Prostate gland (tissue), 2 donors: Measurements from ENCODE around the gene RASIP1. TPM values are rescaled to one million over a fixed set of nuclear protein-coding genes. Genes with fewer than 3 reads are reported as not detected.

ENCODE experiments used
- DNase-seq: peaks from one replicate; pipeline ENCODE4 v3.0.0-alpha.2; 2019; ENCODE audit warnings: low spot score
- H3K27ac ChIP-seq, 2 donors: fragments of 200-600 bp; sonication (generic); 2 replicates each; pipeline ENCODE4 v1.5.1; 2017 to 2019
- H3K27me3 ChIP-seq: fragments of 200-600 bp; sonication (generic); replicated peaks from 2 replicates; pipeline ENCODE4 v1.5.1; 2019; ENCODE audit not compliant: insufficient read depth
- H3K36me3 ChIP-seq, 2 donors: fragments of 200-600 bp; sonication (generic); 1 replicate in 1 of 2; 2 replicates in 1 of 2; pipeline versions ENCODE4 v1.5.1 to v1.8.1; 2017 to 2019
- H3K4me1 ChIP-seq: fragments of 200-600 bp; sonication (generic); replicated peaks from 2 replicates; pipeline ENCODE4 v1.5.1; 2019
- H3K4me3 ChIP-seq, 2 donors: fragments of 200-600 bp; sonication (generic); 2 replicates each; pipeline ENCODE4 v1.5.1; 2017 to 2019
- H3K9me3 ChIP-seq: fragments of 200-600 bp; sonication (generic); 2 replicates; pipeline ENCODE4 v1.5.1; 2017
- POLR2A ChIP-seq: fragments of 450-650 bp; IDR thresholded peaks from one replicate; pipeline ENCODE4 v1.6.1; 2016; ENCODE audit warnings: antibody characterized with exemption, mild to moderate bottlenecking
- POLR2AphosphoS5 ChIP-seq: sonication (generic); formaldehyde crosslinking; IDR thresholded peaks from one replicate; pipeline ENCODE4 v1.6.1; 2017; ENCODE audit warnings: antibody characterized with exemption
- WGBS: methylation state at CpG from one replicate; pipeline ENCODE4 v1.1.5; 2018; 5-methylcytosine and 5-hydroxymethylcytosine counted together
- intact Hi-C: fragments of 100-400 bp; cut with DNase I; formaldehyde crosslinking; loops from one replicate; pipeline ENCODE4 v1.14.2; 2022
- total RNA-seq, 2 donors: library from RNA; depleted of rRNA; stranded (reverse); fragments of >200 nt; gene quantifications; one replicate each; pipeline ENCODE4 v1.1.0, GENCODE V29; 2016
- TF ChIP-seq, protein P1 (sequence below), 4 experiments: fragments of 200-600 bp in 2 of 4; fragments of 450-650 bp in 2 of 4; sonication (generic) in 2 of 4; IDR thresholded peaks; 1 replicate in 3 of 4; 2 replicates in 1 of 4; pipeline ENCODE4 v1.5.1; 2016 to 2019; ENCODE audit warnings: antibody characterized with exemption in 4 of 4, mild to moderate bottlenecking in 2 of 4, moderate library complexity in 2 of 4

Gene RASIP1
- total RNA-seq, 2 donors from 2014 or later, result 9.1 to 16.2 TPM

DNA sequence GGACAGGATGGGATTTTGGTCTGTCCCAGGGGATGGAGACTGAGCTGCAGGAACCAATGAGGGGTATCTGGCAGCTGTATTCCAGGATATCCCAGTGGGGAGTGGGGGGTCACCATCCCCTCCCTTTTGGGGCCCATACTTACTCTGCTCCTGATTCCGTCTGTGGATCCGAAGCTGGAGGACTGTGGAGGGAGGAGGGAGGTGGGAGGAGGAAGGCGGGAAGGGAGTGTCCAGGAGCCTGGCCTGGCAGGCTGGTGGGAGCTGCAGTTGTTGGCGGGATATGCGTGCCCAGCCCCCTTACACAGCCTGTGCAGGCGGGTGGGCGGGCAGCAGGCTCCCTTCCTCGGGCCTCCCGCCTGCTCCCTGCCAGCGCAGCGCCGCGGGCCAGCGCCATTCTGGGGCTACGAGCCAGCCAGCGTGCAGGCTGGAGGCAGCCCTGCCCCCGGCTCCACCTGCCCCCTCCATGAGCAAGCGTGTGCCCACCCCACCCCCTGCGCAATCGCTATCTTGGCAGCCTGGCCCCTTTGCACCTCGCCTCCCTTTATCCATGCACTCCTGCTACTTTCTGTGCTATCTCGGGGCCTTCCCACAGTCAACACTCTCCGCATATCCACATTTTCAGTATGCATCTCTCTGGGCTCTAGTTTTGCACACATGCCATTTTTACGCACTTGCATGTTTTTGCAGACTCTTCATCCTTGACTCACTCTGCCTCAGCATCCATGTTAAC is 23.7 kb downstream of the RASIP1 start:
- TF ChIP-seq POLR2AphosphoS5 (no peak), POLR2A (no peak)
- TF ChIP-seq, protein P1, sequence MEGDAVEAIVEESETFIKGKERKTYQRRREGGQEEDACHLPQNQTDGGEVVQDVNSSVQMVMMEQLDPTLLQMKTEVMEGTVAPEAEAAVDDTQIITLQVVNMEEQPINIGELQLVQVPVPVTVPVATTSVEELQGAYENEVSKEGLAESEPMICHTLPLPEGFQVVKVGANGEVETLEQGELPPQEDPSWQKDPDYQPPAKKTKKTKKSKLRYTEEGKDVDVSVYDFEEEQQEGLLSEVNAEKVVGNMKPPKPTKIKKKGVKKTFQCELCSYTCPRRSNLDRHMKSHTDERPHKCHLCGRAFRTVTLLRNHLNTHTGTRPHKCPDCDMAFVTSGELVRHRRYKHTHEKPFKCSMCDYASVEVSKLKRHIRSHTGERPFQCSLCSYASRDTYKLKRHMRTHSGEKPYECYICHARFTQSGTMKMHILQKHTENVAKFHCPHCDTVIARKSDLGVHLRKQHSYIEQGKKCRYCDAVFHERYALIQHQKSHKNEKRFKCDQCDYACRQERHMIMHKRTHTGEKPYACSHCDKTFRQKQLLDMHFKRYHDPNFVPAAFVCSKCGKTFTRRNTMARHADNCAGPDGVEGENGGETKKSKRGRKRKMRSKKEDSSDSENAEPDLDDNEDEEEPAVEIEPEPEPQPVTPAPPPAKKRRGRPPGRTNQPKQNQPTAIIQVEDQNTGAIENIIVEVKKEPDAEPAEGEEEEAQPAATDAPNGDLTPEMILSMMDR (IDR thresholded peaks at IDR 0.05), result no peak
- peak overlapping the region; percentile 3 to 16 for H3K4me3 ChIP-seq
- WGBS, result 3% methylated on average over 24 of the region's 24 CpGs
- peaks cover 8% of the 10 kb centered on the region for H3K4me1 ChIP-seq
- H3K9me3 ChIP-seq, result no peaks in the 10 kb centered on the region
- H3K27ac ChIP-seq, result peak overlapping the region; percentile 32 to 59
- no peak for DNase-seq
- intact Hi-C loops, result no loop called here
- no peaks in the 10 kb centered on the region for H3K36me3 ChIP-seq
- no peaks in the 10 kb centered on the region for H3K27me3 ChIP-seq

DNA sequence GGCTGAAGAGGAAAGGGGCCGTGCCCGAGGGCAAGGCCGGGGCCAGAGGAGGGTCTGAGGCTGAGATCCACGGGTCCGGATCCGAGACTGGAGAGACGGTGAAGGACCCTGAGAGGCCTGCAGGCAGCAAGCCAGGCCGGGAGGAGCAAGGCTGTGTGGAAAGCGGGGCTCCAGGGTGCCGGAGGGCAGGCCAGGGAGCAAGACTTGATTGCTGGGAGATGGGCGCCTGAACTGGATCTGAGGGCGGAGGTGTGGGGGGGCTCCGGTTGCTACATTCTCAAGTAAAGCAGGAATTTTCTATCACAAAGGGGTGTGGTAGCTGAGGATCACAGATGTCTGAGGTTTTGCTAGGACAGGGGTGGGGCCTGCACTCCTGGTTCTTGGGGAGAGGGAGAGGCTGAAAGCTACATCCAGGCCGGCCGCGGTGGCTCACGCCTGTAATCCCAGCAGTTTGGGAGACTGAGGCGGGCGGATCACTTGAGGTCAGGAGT is 24.7 kb downstream of the RASIP1 start:
- H3K9me3 ChIP-seq, result no peaks in the 10 kb centered on the region
- 55% methylated on average over 19 of the region's 19 CpGs for WGBS
- TF ChIP-seq, protein P1 (IDR thresholded peaks at IDR 0.05), result no peak
- TF ChIP-seq POLR2AphosphoS5 (no peak), POLR2A (no peak)
- no peaks in the 10 kb centered on the region for H3K27me3 ChIP-seq
- no peaks in the 10 kb centered on the region for H3K36me3 ChIP-seq
- intact Hi-C loops, result no loop called here
- no peak overlapping the region for H3K4me3 ChIP-seq
- no peak for DNase-seq
- peaks cover 8% of the 10 kb centered on the region for H3K4me1 ChIP-seq
- peak overlapping the region; percentile 81 to 88 for H3K27ac ChIP-seq

DNA sequence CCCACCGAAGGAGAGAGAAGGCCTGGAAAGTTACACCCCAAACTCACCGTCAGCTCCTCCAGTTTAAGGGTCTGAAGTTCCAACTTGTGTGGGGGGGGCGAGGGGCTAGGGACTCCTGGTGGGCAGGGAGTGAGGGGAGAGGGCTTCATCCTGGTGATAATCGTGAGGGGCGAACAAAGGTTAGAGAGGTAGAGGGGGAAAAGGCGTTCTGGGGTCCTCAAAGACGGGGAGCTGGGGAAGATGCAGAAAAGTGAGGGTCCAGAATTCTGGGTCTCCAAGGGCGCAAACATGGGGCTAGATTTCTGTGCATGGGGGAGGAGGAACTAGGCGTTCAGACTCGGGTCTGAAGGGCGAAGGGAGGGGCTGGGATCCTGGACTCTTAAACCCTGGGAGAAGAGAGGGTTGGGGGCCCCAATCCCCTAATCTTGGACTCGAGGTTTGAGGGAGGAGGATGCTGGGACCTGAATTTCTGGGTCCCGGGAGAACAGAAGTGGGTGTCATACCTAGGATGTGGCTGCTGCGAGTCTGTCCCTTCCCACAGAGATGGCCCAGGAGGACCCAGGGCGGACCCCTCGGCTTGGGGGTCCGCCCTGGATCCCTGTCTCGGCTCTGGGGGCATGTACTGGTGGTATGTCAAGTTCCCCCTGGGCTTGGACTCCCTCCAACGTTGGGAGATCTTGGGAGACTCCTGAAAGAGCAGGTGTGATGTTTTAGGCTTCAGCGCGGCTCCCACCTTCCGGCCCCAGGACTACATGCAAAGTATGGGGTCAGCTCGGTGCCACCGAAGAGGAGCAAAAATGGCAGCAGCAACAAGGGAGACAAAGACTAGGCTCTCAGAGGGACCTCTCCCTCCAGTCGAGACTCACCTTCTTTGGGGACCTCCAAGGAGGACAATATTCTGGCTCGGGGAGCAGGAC is 25.4 kb downstream of the RASIP1 start:
- H3K36me3 ChIP-seq, result no peaks in the 10 kb centered on the region
- H3K4me3 ChIP-seq, result peak overlapping the region; percentile 38 to 49
- H3K27ac ChIP-seq, result peak overlapping the region; percentile 81 to 88
- H3K9me3 ChIP-seq, result no peaks in the 10 kb centered on the region
- TF ChIP-seq POLR2AphosphoS5 (no peak), POLR2A (no peak)
- TF ChIP-seq, protein P1 (IDR thresholded peaks at IDR 0.05), result no peak
- DNase-seq, result no peak
- peaks cover 8% of the 10 kb centered on the region for H3K4me1 ChIP-seq
- no peaks in the 10 kb centered on the region for H3K27me3 ChIP-seq
- intact Hi-C loops, result loop anchor here (5.0 kb wide), 1 partner anchor 73 kb away; no protein-coding TSS in a partner anchor
- 50% methylated on average over 26 of the region's 26 CpGs for WGBS

DNA sequence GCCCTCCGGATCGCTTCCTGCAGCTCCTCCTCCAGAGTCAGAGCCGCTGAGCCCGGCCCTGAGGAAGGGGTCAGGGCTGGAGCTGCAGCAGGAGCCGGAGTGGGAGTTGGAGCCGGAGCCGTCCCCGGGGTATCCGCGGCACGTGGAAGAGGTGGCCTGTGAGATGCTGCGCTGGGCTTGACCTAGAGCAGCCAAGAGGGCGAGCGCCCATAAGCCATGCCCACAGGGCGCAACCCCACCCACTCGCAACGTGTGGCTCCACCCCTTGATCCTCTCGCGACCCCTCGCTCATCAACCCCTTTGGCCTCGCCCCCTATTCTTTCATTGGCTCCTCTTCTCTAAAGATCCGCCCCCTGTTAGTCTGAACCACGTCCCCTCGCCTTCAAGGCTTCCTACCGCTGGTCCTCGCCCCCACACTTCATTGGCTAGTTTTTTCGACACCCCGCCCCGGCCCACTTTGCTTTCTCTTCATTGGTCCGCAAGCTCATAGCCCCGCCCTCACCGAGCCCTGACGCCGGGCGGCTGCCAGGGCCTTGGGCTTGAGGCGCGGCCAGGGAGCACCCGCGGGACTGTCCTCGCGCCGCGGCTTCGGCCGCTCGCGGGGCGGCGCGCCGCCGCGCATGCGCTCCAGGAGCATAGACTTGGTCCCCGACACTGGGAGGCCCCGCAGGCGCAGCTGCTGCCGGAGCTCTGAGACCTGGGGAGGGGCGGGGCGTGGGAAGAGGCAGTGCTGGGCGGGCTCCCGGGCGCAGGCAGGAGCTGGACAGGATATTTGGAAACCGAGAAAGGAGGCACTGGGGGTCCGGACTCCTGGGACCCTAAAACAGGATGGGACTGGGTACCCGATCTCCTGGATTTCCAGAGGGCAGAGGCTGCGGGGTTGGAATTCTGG is 26.3 kb downstream of the RASIP1 start:
- TF ChIP-seq, protein P1 (IDR thresholded peaks at IDR 0.05), result peak in 3 of 4 experiments; percentile 18 to 38 (median 38)
- TF ChIP-seq POLR2A (peak; percentile 85), POLR2AphosphoS5 (peak; percentile 81)
- Histone ChIP-seq H3K4me1 (peaks cover 8% of the 10 kb centered on the region), H3K27ac (peak overlapping the region; percentile 81 to 88), H3K4me3 (peak overlapping the region; percentile 47 to 49), H3K9me3 (no peaks in the 10 kb centered on the region), H3K27me3 (no peaks in the 10 kb centered on the region), H3K36me3 (no peaks in the 10 kb centered on the region)
- DNase-seq, result peak; percentile 99
- WGBS, result under 1% methylated on average over 65 of the region's 67 CpGs
- intact Hi-C loops, result loop anchor here (5.0 kb wide), 1 partner anchor 72 kb away; no protein-coding TSS in a partner anchor
